HG02870 (cell line): ENCODE measurements around the gene KHDC3L.
"Not testable (repeated sequence)": the region's sequence is repeated elsewhere in the genome, so short reads cannot be mapped to it uniquely, and the experiment has no call there.

Source experiments
- ATAC-seq: cut with Tn5 transposase; IDR thresholded peaks from one replicate; pipeline ENCODE4 v1.9.1; 2021; ENCODE audit warnings: mild to moderate bottlenecking, moderate library complexity; ENCODE audit not compliant: unreplicated experiment

Gene KHDC3L

DNA sequence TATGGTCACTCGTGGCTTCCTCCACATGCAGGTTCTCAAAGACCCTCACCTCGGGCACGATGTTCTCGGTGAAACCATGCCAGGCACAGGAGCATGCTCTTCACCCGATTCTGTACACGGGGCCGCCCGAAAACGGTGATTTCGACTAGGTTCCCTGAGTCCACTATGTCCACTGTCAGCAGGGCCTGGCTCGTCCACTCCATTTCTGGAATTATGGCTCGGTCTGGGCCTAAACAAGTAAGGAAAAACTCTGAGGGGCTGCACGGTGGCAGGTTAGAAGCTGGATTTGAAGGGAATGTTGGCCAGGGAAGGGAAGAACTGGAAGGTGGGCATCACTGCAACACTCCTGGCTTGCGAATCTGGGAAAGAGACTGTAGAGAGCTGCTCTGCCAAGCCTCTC, 6.7 kb downstream of the KHDC3L start:
- ATAC-seq: no peak

DNA sequence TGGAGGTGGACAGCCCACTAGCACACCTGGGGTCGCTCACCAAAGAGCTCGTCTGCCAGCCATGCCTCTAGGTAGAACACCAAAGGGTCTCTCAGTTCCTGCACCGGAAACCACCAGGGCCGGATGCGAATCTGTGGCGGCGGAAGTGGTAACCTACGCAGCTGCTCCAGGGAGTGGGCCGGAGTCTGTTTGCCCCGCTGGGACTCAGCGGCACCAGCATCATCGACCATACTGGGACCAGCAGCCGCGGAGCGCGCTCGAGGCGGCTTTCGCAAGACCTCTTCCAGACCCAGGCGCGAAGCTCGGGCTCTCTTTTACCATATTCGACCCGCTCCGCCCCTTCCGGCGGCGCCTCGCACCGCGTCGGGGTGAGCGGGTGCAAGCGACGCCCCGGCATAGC, 7.1 kb downstream of the KHDC3L start, which contains the start of gene OOEP:
Gene OOEP (minus strand): TSS at position 335 of the 400 bp plus-strand sequence. CDS start 105 bp downstream, at position 230.
- no peak for ATAC-seq

DNA sequence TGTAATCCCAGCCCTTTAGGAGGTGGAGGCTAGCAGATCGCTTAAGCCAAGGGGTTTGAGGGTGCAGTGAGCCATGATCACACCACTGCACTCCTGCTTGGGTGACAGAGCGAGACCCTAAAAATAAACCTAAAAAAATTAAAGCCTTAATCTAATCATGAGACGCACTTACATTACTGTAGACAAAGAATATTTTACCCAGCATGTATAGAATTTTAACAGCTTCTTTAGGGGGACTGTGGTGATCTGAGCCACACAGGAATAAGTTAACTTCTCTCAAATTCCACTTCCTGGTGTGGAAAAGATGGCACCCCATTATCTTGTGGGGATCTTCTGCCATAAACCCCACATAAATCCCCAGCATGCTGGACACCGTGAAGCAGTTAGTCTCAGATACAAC, 9.5 kb downstream of the KHDC3L start:
- ATAC-seq: no peak

DNA sequence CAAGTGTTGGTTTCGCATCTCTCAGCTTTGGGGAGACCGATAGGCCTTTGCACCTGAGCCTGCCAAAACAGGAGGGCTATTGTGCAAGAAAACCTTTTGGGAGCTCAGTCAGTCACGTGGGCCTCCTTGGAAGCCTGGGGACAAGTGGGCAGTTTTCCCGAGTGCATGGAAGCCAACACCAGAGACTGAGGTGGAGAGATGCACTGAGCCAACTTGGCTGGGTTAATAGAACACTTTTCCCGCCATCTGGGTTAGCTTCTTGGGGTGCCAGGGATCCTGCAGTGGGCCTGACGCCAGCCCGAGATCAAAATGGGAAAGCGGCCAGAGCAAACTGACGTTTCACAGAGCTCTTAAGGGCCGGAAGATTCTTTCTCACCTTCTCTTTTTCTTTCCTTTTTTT, 10.1 kb downstream of the KHDC3L start:
- no peak for ATAC-seq

DNA sequence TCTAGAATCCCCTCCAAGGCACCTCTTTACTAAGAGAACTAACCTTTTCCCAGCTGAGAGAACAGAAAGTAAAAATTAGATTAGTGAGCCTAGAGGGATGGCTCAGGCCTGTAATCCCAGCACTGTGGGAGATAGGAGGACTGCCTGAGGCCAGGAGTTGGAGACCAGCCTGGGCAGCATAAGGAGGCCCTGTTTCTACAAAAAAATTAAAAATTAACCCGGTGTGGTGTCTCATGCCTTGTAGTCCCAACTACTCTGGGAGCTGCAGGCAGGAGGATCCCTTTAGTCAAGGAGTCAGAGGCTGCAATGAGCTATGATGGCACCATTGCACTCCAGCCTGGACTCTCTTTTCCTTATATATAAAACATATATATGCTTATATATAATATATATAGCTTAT, 12.8 kb downstream of the KHDC3L start:
- no peak for ATAC-seq

DNA sequence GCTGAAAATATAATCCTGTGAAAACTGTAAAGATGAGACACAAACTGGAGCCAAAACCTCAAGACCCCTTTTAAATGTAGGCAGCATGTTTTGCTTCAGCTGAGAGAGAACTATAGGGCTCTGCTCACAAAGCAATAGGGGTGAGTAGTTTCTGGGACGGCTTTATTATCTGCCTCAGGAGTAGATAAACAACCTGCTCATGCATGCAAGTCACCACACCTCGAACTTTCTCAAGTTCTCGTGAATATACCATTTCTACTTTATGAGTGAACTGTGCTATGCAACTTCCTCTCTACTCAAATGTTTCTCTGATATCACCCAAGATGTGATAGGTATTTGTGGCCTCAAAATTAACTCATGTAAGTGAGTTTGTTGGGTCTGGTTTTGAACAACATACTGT, 14.8 kb downstream of the KHDC3L start:
- ATAC-seq: no peak

DNA sequence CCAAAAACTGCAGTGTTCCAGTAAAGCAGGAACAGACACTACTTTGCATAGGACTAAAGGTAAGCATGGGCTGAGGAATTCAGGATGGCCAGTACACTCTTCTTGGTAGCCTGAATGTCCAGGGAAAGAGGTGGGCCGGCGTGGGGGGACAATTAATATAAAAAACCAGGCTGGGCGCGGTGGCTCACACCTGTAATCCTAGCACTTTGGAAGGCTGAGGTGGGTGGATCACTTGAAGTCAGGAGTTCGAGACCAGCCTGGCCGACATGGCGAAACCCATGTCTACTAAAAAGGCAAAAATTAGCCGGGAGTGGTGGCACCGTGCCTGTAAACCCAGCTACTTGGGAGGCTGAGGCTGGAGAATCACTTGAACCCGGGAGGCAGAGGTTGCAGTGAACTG, 19.1 kb downstream of the KHDC3L start:
- ATAC-seq: not testable (repeated sequence)

DNA sequence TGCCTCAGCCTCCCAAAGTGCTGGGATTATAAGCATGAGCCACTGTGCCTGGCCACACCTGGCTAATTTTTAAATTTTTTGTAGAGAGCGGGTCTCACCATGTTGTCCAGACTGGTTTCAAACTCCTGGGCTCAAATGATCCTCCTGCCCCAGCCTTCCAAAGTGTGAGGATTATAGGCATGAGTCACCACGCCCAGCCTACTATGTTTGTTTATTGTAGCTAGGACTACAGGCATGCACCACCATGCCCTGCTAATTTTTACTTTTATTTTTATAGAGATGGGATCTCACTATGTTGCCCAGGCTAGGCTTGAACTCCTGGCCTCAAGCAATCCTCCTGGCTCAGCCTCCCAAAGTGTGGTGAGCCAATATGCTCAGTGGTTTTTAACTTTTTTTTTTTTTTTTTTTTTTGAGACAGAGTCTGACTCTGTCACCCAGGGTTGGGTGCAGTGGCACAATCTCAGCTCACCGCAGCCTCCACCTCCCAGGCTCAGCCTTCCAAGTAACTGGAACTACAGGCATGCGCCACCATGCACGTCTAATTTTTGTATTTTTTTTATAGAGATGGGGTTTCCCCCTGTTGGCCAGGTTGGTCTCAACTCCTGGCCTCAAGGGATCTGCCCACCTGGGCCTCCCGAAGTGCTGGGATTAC, 20.1 kb downstream of the KHDC3L start:
- no peak for ATAC-seq

DNA sequence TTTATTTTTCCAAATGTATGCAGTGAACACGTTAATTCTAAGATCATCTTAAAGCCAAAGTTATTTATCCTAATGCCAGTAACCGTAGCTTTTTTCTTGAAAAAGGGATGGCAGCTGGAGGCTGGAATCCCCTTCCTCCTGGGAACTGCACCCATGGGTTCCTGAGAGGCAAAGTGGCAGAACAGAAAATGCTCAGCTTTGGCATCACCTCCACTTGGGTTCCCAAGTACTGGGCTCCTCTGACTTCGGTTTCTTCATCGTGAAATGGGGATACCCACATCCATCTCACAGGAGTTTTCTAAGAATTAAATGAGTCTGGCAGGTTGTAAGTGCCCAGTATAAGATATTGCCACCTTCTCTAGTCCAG, 26.0 kb downstream of the KHDC3L start:
- peak; percentile 3 for ATAC-seq

DNA sequence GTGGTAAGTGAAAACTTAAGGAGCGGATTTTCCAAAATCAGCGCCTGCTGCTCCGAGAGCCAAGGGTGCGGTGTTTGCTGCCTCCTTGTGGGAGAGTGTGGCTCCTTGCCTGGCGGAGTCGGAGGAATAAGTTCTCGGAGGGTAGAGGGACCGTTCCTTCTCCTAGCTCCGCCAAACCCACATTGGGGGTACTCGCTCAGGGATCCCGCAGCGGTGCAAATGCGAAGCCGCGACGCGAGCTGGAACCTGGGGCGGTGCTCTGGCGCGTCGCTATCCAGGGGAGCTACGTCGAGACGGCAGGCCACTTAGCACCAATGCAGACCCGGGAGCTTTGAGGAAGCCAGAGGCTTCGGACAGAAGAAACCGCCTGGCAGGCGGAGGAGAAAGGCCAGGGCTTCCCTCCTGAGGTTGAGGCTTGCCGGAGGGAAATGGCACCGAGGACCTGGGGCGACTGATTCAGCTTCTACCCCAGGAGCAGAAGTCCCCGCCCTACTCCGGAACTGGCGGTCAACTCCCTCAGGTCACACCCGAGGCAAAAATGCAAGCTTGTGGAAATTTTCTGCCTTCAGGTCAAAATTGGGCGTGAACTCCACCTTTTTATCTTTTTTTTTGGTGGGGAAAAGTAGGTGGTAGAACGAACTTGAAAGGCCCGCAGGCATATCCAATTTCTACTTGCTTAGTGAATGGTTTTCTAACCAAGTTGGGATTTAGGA, 26.5 kb downstream of the KHDC3L start:
- peak; percentile 75 for ATAC-seq

DNA sequence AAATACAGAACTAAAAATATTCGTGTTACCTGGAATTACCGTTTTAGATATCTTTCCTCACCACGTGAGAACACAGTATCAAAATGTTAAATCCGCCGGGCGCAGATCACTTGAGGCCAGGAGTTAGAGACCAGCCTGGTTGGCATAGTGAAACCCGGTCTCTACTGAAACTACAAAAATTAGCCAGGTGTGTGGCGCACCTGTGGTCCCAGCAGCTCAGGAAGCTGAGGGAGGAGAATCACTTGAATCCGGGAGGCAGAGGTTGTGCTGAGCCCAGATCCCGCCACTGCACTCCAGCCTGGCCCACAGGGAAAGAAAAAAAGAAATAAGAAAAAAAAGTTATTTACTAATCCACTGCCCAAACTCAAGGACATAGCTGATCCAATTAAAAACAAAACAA, 27.4 kb downstream of the KHDC3L start:
- no peak for ATAC-seq

DNA sequence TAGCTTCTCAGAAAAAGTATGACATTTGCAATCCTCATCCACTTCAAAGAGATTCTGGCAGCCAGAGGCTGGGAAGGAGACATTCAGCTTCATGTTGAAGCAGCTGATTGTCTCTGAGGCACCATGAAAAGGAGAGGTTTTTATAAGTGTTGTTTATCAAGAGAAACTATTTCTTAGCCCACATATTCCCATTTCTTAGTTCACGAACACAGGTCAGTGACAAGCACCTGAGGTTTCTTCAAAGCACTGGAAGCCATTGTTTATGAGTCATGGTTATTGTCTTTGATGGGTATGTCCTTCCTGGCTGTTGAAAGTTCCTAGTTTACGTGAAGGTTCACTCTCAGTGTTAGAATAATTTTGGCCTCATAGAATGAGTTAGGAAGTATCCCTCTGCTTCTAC, 29.2 kb downstream of the KHDC3L start:
- no peak for ATAC-seq

DNA sequence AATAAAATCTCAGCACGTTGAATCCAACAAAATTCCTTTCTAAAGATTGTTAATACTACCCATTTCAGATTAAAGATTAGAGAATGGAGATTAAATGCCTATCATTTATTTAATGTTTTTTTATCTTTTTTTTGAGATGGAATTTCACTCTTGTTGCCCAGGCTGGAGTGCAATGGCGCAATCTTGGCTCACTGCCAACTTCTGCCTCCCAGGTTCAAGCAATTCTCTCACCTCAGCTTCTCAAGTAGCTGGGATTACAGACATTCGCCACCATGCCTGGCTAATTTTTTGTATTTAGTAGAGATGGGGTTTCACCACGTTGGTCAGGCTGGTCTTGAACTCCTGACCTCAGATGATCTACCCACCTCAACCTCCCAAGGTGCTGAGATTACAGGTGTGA, 29.7 kb downstream of the KHDC3L start:
- not testable (repeated sequence) for ATAC-seq

DNA sequence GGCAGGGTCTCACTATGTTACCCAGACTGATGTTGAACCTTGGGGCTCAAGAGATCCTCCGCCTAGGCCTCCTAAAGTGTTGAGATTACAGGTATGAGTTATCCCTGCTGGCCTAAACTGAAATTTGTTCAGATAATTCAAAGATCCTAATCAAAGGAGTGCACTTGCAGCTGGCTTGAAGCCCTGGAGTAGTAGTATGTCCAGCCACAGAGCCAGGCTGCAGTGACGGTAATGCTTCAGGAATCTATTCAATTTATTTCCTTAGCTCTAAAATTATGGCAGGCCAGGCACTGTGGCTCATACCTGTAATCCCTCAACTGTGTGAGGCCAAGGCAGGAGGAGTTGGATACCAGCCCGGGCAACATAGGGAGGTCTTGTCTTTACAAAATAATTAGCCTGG, 30.8 kb downstream of the KHDC3L start:
- ATAC-seq: no peak

DNA sequence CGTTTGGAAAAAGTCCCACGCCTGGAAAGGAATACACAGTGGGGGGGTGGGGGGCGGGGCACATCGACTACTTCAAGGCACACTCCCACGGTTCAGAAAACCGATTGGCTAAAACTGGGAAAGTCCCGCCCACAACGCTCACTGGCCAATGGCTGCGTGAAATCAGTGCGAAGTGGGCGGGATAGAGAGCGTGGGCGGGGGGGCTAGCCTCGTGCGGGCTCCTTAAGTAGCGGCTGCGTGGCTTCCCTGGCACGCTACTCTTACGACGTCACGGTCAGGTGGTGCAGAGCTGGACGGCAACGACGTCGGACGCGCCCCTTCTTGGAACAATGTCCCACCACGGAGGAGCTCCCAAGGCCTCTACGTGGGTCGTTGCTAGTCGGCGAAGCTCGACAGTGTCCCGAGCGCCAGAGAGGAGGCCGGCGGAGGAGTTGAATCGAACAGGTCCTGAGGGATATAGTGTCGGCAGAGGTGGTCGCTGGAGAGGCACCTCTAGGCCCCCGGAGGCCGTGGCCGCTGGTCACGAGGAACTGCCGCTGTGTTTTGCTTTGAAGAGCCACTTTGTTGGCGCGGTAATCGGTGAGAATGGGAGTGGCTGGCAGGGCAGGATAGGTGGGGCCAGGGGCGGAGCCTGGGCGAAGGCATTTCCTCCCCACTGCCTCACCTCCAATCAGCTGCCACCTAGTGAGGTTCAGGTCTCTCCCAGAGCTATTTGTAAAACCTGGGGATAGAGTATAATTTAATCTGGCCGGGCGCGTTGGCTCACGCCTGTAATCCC, 32.3 kb downstream of the KHDC3L start, which contains the start of gene DDX43:
Gene DDX43 (plus strand): TSS at position 252 of the 778 bp plus-strand sequence. CDS start 78 bp downstream, at position 330.
- no peak for ATAC-seq

DNA sequence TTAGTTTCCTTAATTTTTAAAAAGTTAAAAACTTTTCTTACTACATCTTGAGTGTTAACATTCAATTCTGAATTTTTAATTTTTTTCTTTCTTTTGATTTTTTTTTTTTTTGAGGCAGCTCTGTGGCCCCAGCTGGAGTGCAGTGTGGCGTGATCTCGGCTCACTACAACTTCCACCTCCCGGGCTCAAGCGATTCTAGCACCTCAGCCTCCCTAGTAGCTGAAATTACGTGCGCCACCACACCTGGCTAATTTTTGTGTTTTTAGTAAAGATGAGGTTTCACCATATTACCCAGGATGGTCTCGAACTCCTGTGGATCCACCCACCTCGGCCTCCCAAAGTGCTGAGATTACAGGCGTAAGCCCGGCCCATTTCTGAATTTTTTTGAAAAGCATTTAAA, 33.4 kb downstream of the KHDC3L start:
- no peak for ATAC-seq

DNA sequence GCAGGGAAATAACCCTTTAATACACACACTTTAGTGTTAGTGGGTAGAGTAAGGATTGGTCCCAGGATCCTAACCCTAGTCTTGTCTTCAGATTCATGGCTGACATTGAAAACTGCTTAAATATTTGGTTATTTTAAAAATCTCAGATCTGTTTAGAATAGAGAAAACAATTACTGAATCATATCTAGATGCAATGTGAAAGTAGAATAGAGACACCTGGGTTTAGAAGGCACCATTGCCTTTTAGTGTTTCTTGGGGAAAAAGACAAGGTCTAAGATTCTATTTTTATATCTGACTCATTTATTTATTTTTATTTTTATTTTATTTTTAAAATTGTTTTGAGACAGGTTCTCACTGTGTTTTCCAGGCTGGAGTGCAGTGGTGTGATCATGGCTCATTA, 38.2 kb downstream of the KHDC3L start:
- peak; percentile 74 for ATAC-seq

DNA sequence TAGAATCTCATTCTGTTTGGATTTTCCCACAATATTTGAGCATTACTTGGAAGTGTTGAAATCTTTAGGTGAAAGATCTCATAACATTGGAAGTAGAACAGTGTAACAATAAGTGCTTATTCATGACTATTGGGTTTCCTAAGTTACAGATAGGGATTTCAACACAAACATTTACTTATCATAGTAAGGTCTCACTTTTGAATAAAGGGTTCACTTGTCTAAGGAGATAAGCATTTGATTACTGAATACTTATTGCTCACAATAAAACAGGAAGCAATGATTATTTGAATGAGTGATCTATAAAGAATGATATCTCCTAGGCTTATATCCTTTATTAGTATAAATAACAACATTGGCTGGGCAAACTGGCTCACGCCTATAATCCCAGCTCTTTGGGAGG, 46.9 kb downstream of the KHDC3L start:
- ATAC-seq: no peak

DNA sequence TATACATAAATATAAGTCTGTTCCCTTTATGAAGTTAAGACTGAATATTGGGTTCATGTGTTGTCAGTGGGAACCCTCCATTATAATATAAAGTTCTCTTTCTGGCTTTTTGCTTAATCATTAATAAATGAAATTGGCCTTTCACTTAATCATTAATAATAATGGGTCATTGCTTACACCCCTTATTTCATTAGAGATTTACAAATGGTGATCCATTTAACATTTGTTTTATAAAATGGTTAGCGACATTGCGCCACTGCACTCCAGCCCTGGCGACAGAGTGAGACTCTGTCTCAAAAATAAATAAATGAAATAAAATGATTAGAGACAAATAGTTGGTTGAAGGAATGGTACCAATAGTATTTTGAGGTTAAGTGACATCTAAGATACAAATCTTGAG, 50.6 kb downstream of the KHDC3L start:
- ATAC-seq: no peak
